CD1c-positive myeloid dendritic cell (primary cell): Measurements from ENCODE around the gene KCTD4.
A peak's percentile ranks its signal among the peaks of the same experiment; 100 is the strongest.
"Not testable (repeated sequence)": the region's sequence is repeated elsewhere in the genome, so short reads cannot be mapped to it uniquely, and the experiment has no call there.

Experiments used
- DNase-seq: peaks from one replicate; pipeline ENCODE4 v3.0.0-alpha.2; 2016; ENCODE audit errors: extremely low spot score

KCTD4 gene

GRCh38 chr13:45200701-45201232 is at the start of gene KCTD4:
Gene KCTD4, minus strand, starts transcription at chr13:45201045. Its CDS starts 6,478 bp downstream, at chr13:45194567.
- DNase-seq = no peak

- DNase-seq = no peak
Measured at GRCh38 chr13:45249662-45250061, 48.8 kb upstream of the KCTD4 start.

- DNase-seq = not testable (repeated sequence)
Measured at GRCh38 chr13:45244736-45245135, 43.9 kb upstream of the KCTD4 start.

- DNase-seq = no peak
Measured at GRCh38 chr13:45243077-45243476, 42.2 kb upstream of the KCTD4 start.

- no peak for DNase-seq
Measured at GRCh38 chr13:45242524-45242923, 41.7 kb upstream of the KCTD4 start.

GRCh38 chr13:45242070-45242469 is 41.2 kb upstream of the KCTD4 start:
- DNase-seq = no peak

- no peak for DNase-seq
Measured at GRCh38 chr13:45240143-45240542, 39.3 kb upstream of the KCTD4 start.

- no peak for DNase-seq
Measured at GRCh38 chr13:45238945-45239795, 38.3 kb upstream of the KCTD4 start.

- DNase-seq = no peak
Measured at GRCh38 chr13:45232591-45232990, 31.7 kb upstream of the KCTD4 start.

GRCh38 chr13:45231722-45232121 is 30.9 kb upstream of the KCTD4 start:
- DNase-seq = no peak

GRCh38 chr13:45231305-45231704 is 30.5 kb upstream of the KCTD4 start:
- DNase-seq = no peak

GRCh38 chr13:45229172-45229571 is 28.3 kb upstream of the KCTD4 start:
- no peak for DNase-seq

- DNase-seq = no peak
Measured at GRCh38 chr13:45228002-45228401, 27.2 kb upstream of the KCTD4 start.

- DNase-seq = no peak
Measured at GRCh38 chr13:45226024-45226423, 25.2 kb upstream of the KCTD4 start.

GRCh38 chr13:45225370-45225769 is 24.5 kb upstream of the KCTD4 start:
- no peak for DNase-seq

- DNase-seq = no peak
Measured at GRCh38 chr13:45224176-45224575, 23.3 kb upstream of the KCTD4 start.

- DNase-seq = no peak
Measured at GRCh38 chr13:45222919-45223318, 22.1 kb upstream of the KCTD4 start.

GRCh38 chr13:45222516-45222915 is 21.7 kb upstream of the KCTD4 start:
- no peak for DNase-seq

GRCh38 chr13:45220403-45220802 is 19.6 kb upstream of the KCTD4 start:
- no peak for DNase-seq

GRCh38 chr13:45219938-45220375 is 19.1 kb upstream of the KCTD4 start:
- peak; percentile 67 for DNase-seq

GRCh38 chr13:45219123-45219891 is 18.5 kb upstream of the KCTD4 start:
- peak; percentile 7 for DNase-seq

GRCh38 chr13:45218689-45219088 is 17.8 kb upstream of the KCTD4 start:
- DNase-seq = no peak

- DNase-seq = no peak
Measured at GRCh38 chr13:45216193-45216592, 15.3 kb upstream of the KCTD4 start.
